HCT116 (cell line): ENCODE results near the gene TMOD1. TPM values are rescaled to one million over a fixed set of nuclear protein-coding genes. Genes with fewer than 3 reads are reported as not detected.
"Not testable (repeated sequence)": the region's sequence is repeated elsewhere in the genome, so short reads cannot be mapped to it uniquely, and the experiment has no call there.

Experiments used
- ATAC-seq: fragments of 200-7000 bp; cut with Tn5 transposase; 2 replicates; pipeline ENCODE4 v1.9.1; 2020; ENCODE audit warnings: mild to moderate bottlenecking, moderate library complexity
- BruUV-seq: library from RNA; stranded (reverse); fragments of 400-500 nt; replicated peaks from 2 replicates; lab custom pipeline; 2021; lab: Mats Ljungman, UMichigan
- CTCF ChIA-PET: fragments of 300-600 bp; sonication (Branson Sonifier 250); formaldehyde crosslinking; loops from one replicate; lab custom pipeline; 2021; ENCODE audit warnings: antibody characterized with exemption; lab: Charles Lee
- POLR2A ChIA-PET: fragments of 300-600, 350-600 bp; sonication (Branson Sonifier 250); formaldehyde crosslinking; loops from one replicate; lab custom pipeline; 2021; ENCODE audit warnings: antibody characterized with exemption; lab: Charles Lee
- RAD21 ChIA-PET, 2 experiments: fragments of 300-600 bp; sonication (Branson Sonifier 250); formaldehyde crosslinking; loops; one replicate each; lab custom pipeline; 2023; ENCODE audit warnings: low total read pairs in 2 of 2; ENCODE audit not compliant: uncharacterized antibody in 2 of 2, unreplicated experiment in 2 of 2, low non-redundant PET in 1 of 2; lab: Charles Lee
- DNase-seq: peaks from one replicate; pipeline ENCODE4 v3.0.0-alpha.2; 2010; ENCODE audit warnings: low read depth, low spot score
- H2AFZ ChIP-seq: fragments of 200-600 bp; shearing (Covaris generic), sonication (generic); 2 replicates; pipeline ENCODE4 v1.6.1; 2017; ENCODE audit warnings: low read depth, mixed run types, mixed read lengths, antibody characterized with exemption, low read length; ENCODE audit not compliant: poor library complexity, severe bottlenecking
- H3K27ac ChIP-seq: 2 replicates; pipeline ENCODE4 v1.5.1; 2012; ENCODE audit warnings: low read depth, low read length
- H3K27me3 ChIP-seq: fragments of 200-600 bp; sonication (generic); 2 replicates; pipeline ENCODE4 v1.6.1; 2016; ENCODE audit warnings: mixed run types, low read length, mixed read lengths; ENCODE audit not compliant: insufficient read depth
- H3K36me3 ChIP-seq, 2 experiments: fragments of 200-500 bp in 1 of 2; fragments of 200-600 bp in 1 of 2; sonication (Bioruptor generic) in 1 of 2; sonication (generic) in 1 of 2; 2 replicates each; pipeline versions ENCODE4 v1.5.1 to v1.6.1; 2014 to 2016; ENCODE audit warnings: low read length in 2 of 2, inconsistent platforms in 1 of 2, mixed read lengths in 1 of 2, mixed run types in 1 of 2; ENCODE audit not compliant: insufficient read depth in 2 of 2, control insufficient read depth in 1 of 2
- H3K4me1 ChIP-seq, 2 experiments: fragments of 200-600 bp in 1 of 2; sonication (generic) in 1 of 2; 2 replicates each; pipeline versions ENCODE4 v1.5.1 to v1.6.1; 2012 to 2017; ENCODE audit warnings: low read length in 2 of 2, inconsistent platforms in 1 of 2, mild to moderate bottlenecking in 1 of 2, mixed read lengths in 1 of 2, mixed run types in 1 of 2, moderate library complexity in 1 of 2; ENCODE audit not compliant: insufficient read depth in 2 of 2, control insufficient read depth in 1 of 2
- H3K4me2 ChIP-seq: fragments of 200-600 bp; sonication (generic); 2 replicates; pipeline ENCODE4 v1.6.1; 2017; ENCODE audit warnings: mixed run types, low read length, mixed read lengths
- H3K4me3 ChIP-seq, 2 experiments: fragments of 200-600 bp in 1 of 2; sonication (generic) in 1 of 2; replicated peaks in 1 of 2; 2 replicates each; pipeline ENCODE4 v1.5.1; 2011 to 2016; ENCODE audit warnings: low read length in 2 of 2, control low read depth in 1 of 2, low read depth in 1 of 2, mild to moderate bottlenecking in 1 of 2, mixed read lengths in 1 of 2, mixed run types in 1 of 2
- H3K79me2 ChIP-seq: fragments of 200-600 bp; sonication (generic); 2 replicates; pipeline ENCODE4 v1.6.1; 2017; ENCODE audit warnings: mild to moderate bottlenecking, mixed run types, low read length, moderate library complexity, mixed read lengths; ENCODE audit not compliant: insufficient read depth
- H3K9ac ChIP-seq: fragments of 200-600 bp; sonication (generic); 2 replicates; pipeline ENCODE4 v1.6.1; 2016; ENCODE audit warnings: low read length, mixed read lengths
- H3K9me2 ChIP-seq: fragments of 200-600 bp; sonication (generic), shearing (Covaris generic); 2 replicates; pipeline ENCODE4 v1.6.1; 2017; ENCODE audit warnings: mixed run types, mild to moderate bottlenecking, moderate library complexity; ENCODE audit not compliant: insufficient read depth
- H3K9me3 ChIP-seq, 2 experiments: fragments of 200-500 bp in 1 of 2; fragments of 200-600 bp in 1 of 2; sonication (Bioruptor generic) in 1 of 2; sonication (generic) in 1 of 2; 2 replicates each; pipeline ENCODE4 v1.6.1; 2014 to 2017; ENCODE audit warnings: low read length in 2 of 2, mixed read lengths in 2 of 2, inconsistent platforms in 1 of 2, low read depth in 1 of 2, mild to moderate bottlenecking in 1 of 2, mixed run types in 1 of 2, moderate library complexity in 1 of 2; ENCODE audit not compliant: control insufficient read depth in 1 of 2, insufficient read depth in 1 of 2
- H4K20me1 ChIP-seq: fragments of 200-600 bp; sonication (generic), shearing (Covaris generic); 2 replicates; pipeline ENCODE4 v1.6.1; 2017; ENCODE audit warnings: mixed run types, mild to moderate bottlenecking, moderate library complexity; ENCODE audit not compliant: insufficient read depth
- CTCF ChIP-seq, 3 experiments: fragments of 200-600 bp in 1 of 3; sonication (generic) in 1 of 3; IDR thresholded peaks in 2 of 3; conservative IDR thresholded peaks in 1 of 3; 2 replicates each; pipeline ENCODE4 v1.5.1; 2012 to 2017; ENCODE audit warnings: low read depth in 2 of 3, low read length in 2 of 3, antibody characterized with exemption in 1 of 3, borderline replicate concordance in 1 of 3, control low read depth in 1 of 3, mild to moderate bottlenecking in 1 of 3, mixed read lengths in 1 of 3, mixed run types in 1 of 3, moderate library complexity in 1 of 3; ENCODE audit not compliant: insufficient read depth in 1 of 3
- ELF1 ChIP-seq: IDR thresholded peaks from 2 replicates; pipeline ENCODE4 v1.6.1; 2012; ENCODE audit warnings: low read depth, borderline replicate concordance
- EZH2phosphoT487 ChIP-seq: fragments of 200-600 bp; IDR thresholded peaks from 2 replicates; pipeline ENCODE4 v1.6.1; 2018; ENCODE audit warnings: antibody characterized with exemption, borderline replicate concordance
- FOSL1 ChIP-seq: IDR thresholded peaks from 2 replicates; pipeline ENCODE4 v1.6.1; 2012; ENCODE audit warnings: low read depth
- MAX ChIP-seq: IDR thresholded peaks from 2 replicates; pipeline ENCODE4 v1.6.1; 2012
- POLR2A ChIP-seq: IDR thresholded peaks from 2 replicates; pipeline ENCODE4 v1.7.0; 2011; ENCODE audit warnings: borderline replicate concordance; ENCODE audit not compliant: insufficient read depth, insufficient read length; ENCODE audit errors: extremely low read depth
- POLR2AphosphoS5 ChIP-seq: IDR thresholded peaks from 2 replicates; pipeline ENCODE4 v1.6.1; 2011; ENCODE audit warnings: mild to moderate bottlenecking, low read depth, low read length, moderate library complexity
- TCF7L2 ChIP-seq: IDR thresholded peaks from 2 replicates; pipeline ENCODE4 v1.7.0; 2011; ENCODE audit warnings: borderline replicate concordance, inconsistent platforms; ENCODE audit not compliant: insufficient read depth, insufficient read length; ENCODE audit errors: extremely low read depth
- YY1 ChIP-seq: IDR thresholded peaks from 2 replicates; pipeline ENCODE4 v1.6.1; 2011; ENCODE audit warnings: low read length, low read depth, moderate library complexity, mild to moderate bottlenecking; ENCODE audit not compliant: insufficient replicate concordance; ENCODE audit errors: extremely low read depth
- ZFX ChIP-seq: fragments of 450-650 bp; IDR thresholded peaks from 2 replicates; pipeline ENCODE4 v1.6.1; 2017
- intact Hi-C: fragments of 100-400 bp; cut with micrococcal nuclease; formaldehyde crosslinking; loops from 2 replicates; pipeline ENCODE4 v1.10.0; 2022
- total RNA-seq: library from RNA; stranded (reverse); gene quantifications from one replicate; pipeline ENCODE4 v1.2.1, GENCODE V29; 2021; ENCODE audit not compliant: unreplicated experiment

Gene TMOD1
- total RNA-seq, 1 experiment from 2014 or later = 4.4 TPM

- ATAC-seq, H4K20me1 ChIP-seq, H3K36me3 ChIP-seq, CTCF ChIA-PET, H3K4me3 ChIP-seq, RAD21 ChIA-PET, H2AFZ ChIP-seq, H3K9me2 ChIP-seq, H3K27me3 ChIP-seq, H3K9me3 ChIP-seq, H3K4me2 ChIP-seq, intact Hi-C loops, DNase-seq, H3K79me2 ChIP-seq, H3K27ac ChIP-seq, H3K9ac ChIP-seq, POLR2A ChIA-PET, BruUV-seq: not testable (repeated sequence)
- H3K4me1 ChIP-seq = peaks cover 0 to 16% of the 10 kb centered on the region in 2 experiments; a peak in 1 of 4 replicates
Observed at GRCh38 chr9:97498846-97499245, 2.6 kb upstream of the TMOD1 start.

- no peak overlapping the region for H3K27ac ChIP-seq
- H3K4me2 ChIP-seq = no peak overlapping the region
- BruUV-seq = no TSS peak
- ChIA-PET POLR2A (interaction anchor here (2.4 kb wide), 1 partner anchor 11 kb away, joined by 7 read pairs; no protein-coding TSS in a partner anchor), RAD21 (interaction anchor here in 1 of 2 experiments (1.5 kb wide), 1 partner anchor 98 kb away, joined by 5 read pairs; no protein-coding TSS in a partner anchor), CTCF (no interaction called here)
- no peaks in the 10 kb centered on the region for H4K20me1 ChIP-seq
- H3K4me3 ChIP-seq = no peak overlapping the region
- peaks cover 0 to 16% of the 10 kb centered on the region in 2 experiments; a peak in 1 of 4 replicates for H3K4me1 ChIP-seq
- no peaks in the 10 kb centered on the region for H3K9me3 ChIP-seq
- H2AFZ ChIP-seq = no peak overlapping the region
- peaks cover 5% of the 10 kb centered on the region; the same call in 1 of the 2 replicates for H3K27me3 ChIP-seq
- no peaks in the 10 kb centered on the region for H3K36me3 ChIP-seq
- intact Hi-C loops = no loop called here
- no peaks in the 10 kb centered on the region for H3K9me2 ChIP-seq
- ATAC-seq = no peak
- no peak for DNase-seq
- no peak overlapping the region for H3K9ac ChIP-seq
- TF ChIP-seq TCF7L2 (no peak), ELF1 (no peak), POLR2AphosphoS5 (no peak), MAX (no peak), CTCF (IDR thresholded peaks at IDR 0.05 in 2 of 3, conservative IDR thresholded peaks at IDR 0.05 in 1 of 3; ENCODE audit: borderline replicate concordance in 1 of 3, insufficient read depth in 1 of 3, low read depth in 2 of 3, low read length in 2 of 3) (no peak), EZH2phosphoT487 (no peak), FOSL1 (no peak), POLR2A (no peak), ZFX (no peak), YY1 (no peak)
- no peaks in the 10 kb centered on the region for H3K79me2 ChIP-seq
Observed at GRCh38 chr9:97500263-97500662, 1.2 kb upstream of the TMOD1 start.
